GM12878 (cell line): ENCODE data around the gene SLC6A9.

Experiments used
- CBFB ChIP-seq: IDR thresholded peaks from 2 replicates; pipeline ENCODE4 v1.6.1; 2016; ENCODE audit warnings: antibody characterized with exemption, low read depth
- CBX3 ChIP-seq: fragments of 200-600 bp; sonication (generic); IDR thresholded peaks from 2 replicates; pipeline ENCODE4 v1.6.1; 2016; ENCODE audit warnings: low read depth, borderline replicate concordance
- CEBPB ChIP-seq, 2 experiments: fragments of 150-350 bp in 1 of 2; IDR thresholded peaks; 2 replicates each; pipeline ENCODE4 v1.6.1; 2012 to 2014; ENCODE audit warnings: low read depth in 2 of 2, low read length in 2 of 2, borderline replicate concordance in 1 of 2, inconsistent platforms in 1 of 2
- HDAC2 ChIP-seq: fragments of 200-600 bp; sonication (generic); IDR thresholded peaks from 2 replicates; pipeline ENCODE4 v1.6.1; 2017
- NR2C2 ChIP-seq: IDR thresholded peaks from 2 replicates; pipeline ENCODE4 v1.6.1; 2011; ENCODE audit warnings: borderline replicate concordance, low read depth; ENCODE audit not compliant: control insufficient read depth, insufficient read length
- POLR2A ChIP-seq: IDR thresholded peaks from 2 replicates; pipeline ENCODE4 v1.6.1; 2011; ENCODE audit warnings: low read depth, mild to moderate bottlenecking, low read length
- SRF ChIP-seq, 2 experiments: IDR thresholded peaks; 2 replicates each; pipeline ENCODE4 v1.6.1; 2011; ENCODE audit warnings: low read depth in 2 of 2, low read length in 2 of 2, mild to moderate bottlenecking in 1 of 2, moderate library complexity in 1 of 2
- STAT3 ChIP-seq: IDR thresholded peaks from 2 replicates; pipeline ENCODE4 v1.6.1; 2011; ENCODE audit warnings: low read depth, low read length, improper control_type of control experiment
- TBL1XR1 ChIP-seq: IDR thresholded peaks from 2 replicates; pipeline ENCODE4 v1.6.1; 2012; ENCODE audit warnings: low read depth, low read length, improper control_type of control experiment
- TF ChIP-seq, protein P1 (sequence below): IDR thresholded peaks from 2 replicates; pipeline ENCODE4 v1.6.1; 2011; ENCODE audit warnings: low read depth, low read length, improper control_type of control experiment, borderline replicate concordance
- TF ChIP-seq, protein P2 (sequence below): fragments of 450-650 bp; formaldehyde crosslinking; IDR thresholded peaks from 2 replicates; pipeline ENCODE4 v1.5.0; 2022; ENCODE audit warnings: mild to moderate bottlenecking, missing genetic modification characterization

DNA sequence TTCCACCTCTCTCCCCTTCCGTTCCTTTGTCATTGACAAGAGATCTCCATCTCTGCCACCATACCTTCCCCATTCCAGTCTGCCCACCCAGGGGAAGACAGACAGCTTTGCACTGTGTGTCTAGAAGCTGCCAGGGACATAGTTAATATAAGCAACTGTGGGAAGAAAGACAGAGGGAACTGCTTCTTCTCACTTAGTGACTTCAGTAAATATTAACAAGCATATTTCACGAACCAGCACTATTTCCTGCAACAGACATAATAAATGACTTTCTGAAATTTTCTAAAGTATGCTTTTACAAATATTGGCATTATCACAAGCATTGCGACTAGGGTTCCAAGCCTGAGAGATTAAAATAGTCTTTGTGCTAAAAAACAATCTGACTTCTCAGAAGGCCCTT is 43.2 kb upstream of the SLC6A9 start:
- no peak for TF ChIP-seq TBL1XR1
- no peak for TF ChIP-seq POLR2A
- no peak for TF ChIP-seq STAT3
- TF ChIP-seq, protein P1, sequence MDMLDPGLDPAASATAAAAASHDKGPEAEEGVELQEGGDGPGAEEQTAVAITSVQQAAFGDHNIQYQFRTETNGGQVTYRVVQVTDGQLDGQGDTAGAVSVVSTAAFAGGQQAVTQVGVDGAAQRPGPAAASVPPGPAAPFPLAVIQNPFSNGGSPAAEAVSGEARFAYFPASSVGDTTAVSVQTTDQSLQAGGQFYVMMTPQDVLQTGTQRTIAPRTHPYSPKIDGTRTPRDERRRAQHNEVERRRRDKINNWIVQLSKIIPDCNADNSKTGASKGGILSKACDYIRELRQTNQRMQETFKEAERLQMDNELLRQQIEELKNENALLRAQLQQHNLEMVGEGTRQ, result no peak
- no peak for TF ChIP-seq CEBPB (IDR thresholded peaks at IDR 0.05; ENCODE audit: borderline replicate concordance in 1 of 2, low read depth in 2 of 2, low read length in 2 of 2)
- no peak for TF ChIP-seq CBX3
- no peak for TF ChIP-seq CBFB
- TF ChIP-seq HDAC2, result no peak
- TF ChIP-seq, protein P2, sequence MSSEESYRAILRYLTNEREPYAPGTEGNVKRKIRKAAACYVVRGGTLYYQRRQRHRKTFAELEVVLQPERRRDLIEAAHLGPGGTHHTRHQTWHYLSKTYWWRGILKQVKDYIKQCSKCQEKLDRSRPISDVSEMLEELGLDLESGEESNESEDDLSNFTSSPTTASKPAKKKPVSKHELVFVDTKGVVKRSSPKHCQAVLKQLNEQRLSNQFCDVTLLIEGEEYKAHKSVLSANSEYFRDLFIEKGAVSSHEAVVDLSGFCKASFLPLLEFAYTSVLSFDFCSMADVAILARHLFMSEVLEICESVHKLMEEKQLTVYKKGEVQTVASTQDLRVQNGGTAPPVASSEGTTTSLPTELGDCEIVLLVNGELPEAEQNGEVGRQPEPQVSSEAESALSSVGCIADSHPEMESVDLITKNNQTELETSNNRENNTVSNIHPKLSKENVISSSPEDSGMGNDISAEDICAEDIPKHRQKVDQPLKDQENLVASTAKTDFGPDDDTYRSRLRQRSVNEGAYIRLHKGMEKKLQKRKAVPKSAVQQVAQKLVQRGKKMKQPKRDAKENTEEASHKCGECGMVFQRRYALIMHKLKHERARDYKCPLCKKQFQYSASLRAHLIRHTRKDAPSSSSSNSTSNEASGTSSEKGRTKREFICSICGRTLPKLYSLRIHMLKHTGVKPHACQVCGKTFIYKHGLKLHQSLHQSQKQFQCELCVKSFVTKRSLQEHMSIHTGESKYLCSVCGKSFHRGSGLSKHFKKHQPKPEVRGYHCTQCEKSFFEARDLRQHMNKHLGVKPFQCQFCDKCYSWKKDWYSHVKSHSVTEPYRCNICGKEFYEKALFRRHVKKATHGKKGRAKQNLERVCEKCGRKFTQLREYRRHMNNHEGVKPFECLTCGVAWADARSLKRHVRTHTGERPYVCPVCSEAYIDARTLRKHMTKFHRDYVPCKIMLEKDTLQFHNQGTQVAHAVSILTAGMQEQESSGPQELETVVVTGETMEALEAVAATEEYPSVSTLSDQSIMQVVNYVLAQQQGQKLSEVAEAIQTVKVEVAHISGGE, result no peak
- TF ChIP-seq NR2C2, result no peak
- no peak for TF ChIP-seq SRF (IDR thresholded peaks at IDR 0.05; ENCODE audit: low read depth in 2 of 2, low read length in 2 of 2)
